ENCODE results near the gene CCR5. TPM values are rescaled to one million over a fixed set of nuclear protein-coding genes. Genes with fewer than 3 reads are reported as not detected.

Gene CCR5
- total and polyA plus RNA-seq, 2 of the 8 experiments (the other 6 are each of a cell fraction or from before 2014, with no cell fraction given) = not detected

DNA sequence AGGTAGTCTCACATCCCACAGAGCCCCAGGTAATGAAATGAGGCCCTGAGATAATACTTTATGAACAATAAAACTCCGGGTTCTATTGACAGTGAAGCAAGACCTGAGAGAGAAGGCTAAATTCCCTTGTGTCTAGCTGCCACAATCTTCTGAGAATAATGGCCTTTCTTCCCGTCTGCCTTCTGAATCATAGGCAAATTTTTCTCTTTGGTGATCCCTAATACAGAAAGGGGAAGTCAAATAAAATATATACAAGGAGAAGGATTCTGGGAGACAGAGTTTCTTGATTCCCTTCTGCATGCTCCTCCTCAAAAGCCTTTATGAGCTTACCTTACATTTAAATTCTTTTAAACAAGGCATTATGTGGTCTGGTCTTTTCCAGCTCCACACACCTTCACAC is 46.7 kb upstream of the CCR5 start:
- Histone ChIP-seq H4K91ac (replicated peaks; ENCODE audit: insufficient read length, low read length) (no peak overlapping the region), H2AFZ (ENCODE audit: low read length) (no peak overlapping the region), H3K4me1 (replicated peaks in 1 of 4; ENCODE audit: control insufficient read depth in 3 of 4, insufficient read depth in 4 of 4, low read length in 3 of 4) (no peaks in the 10 kb centered on the region), H3K4me3 (ENCODE audit: extremely low read depth in 1 of 4, insufficient read depth in 2 of 4, low read depth in 3 of 4, low read length in 4 of 4) (no peak overlapping the region), H3K14ac (ENCODE audit: insufficient read length) (no peak overlapping the region), H3K79me2 (ENCODE audit: control insufficient read depth in 1 of 2, insufficient read depth in 2 of 2, low read length in 2 of 2) (no peaks in the 10 kb centered on the region), H3K56ac (replicated peaks; ENCODE audit: insufficient read length, low read depth, low read length) (no peak overlapping the region), H3K36me3 (ENCODE audit: control insufficient read depth in 2 of 4, insufficient read depth in 4 of 4, low read length in 3 of 4) (no peaks in the 10 kb centered on the region), H2BK5ac (ENCODE audit: low read depth, low read length) (no peak overlapping the region), H2BK20ac (ENCODE audit: low read length) (no peak overlapping the region), H3K23me2 (ENCODE audit: low read depth, low read length) (no peaks in the 10 kb centered on the region), H3K23ac (ENCODE audit: insufficient read length) (no peak overlapping the region), H3K18ac (ENCODE audit: extremely low read depth, low read length) (no peak overlapping the region), H3K27me3 (replicated peaks in 1 of 4; ENCODE audit: control insufficient read depth in 3 of 4, extremely low read depth in 1 of 4, insufficient read depth in 3 of 4, low read length in 3 of 4) (no peaks in the 10 kb centered on the region), H3K9ac (replicated peaks in 1 of 4; ENCODE audit: extremely low read depth in 1 of 4, low read depth in 3 of 4, low read length in 3 of 4) (no peak overlapping the region), H2BK12ac (ENCODE audit: low read depth, low read length) (no peak overlapping the region), H2BK15ac (ENCODE audit: low read length) (no peak overlapping the region), H4K8ac (ENCODE audit: extremely low read depth, insufficient read depth, low read length) (no peak overlapping the region), H2BK120ac (replicated peaks; ENCODE audit: low read depth, low read length) (no peak overlapping the region), H4K20me1 (replicated peaks in 1 of 2; ENCODE audit: control insufficient read depth in 1 of 2, insufficient read depth in 2 of 2, low read length in 2 of 2) (no peaks in the 10 kb centered on the region), H3K27ac (ENCODE audit: low read depth, low read length) (no peak overlapping the region), H2AK5ac (ENCODE audit: low read depth, low read length) (no peak overlapping the region), H3K79me1 (ENCODE audit: low read depth, low read length) (no peaks in the 10 kb centered on the region), H3K9me3 (ENCODE audit: insufficient read depth in 2 of 2, low read depth in 1 of 2, low read length in 1 of 2) (0 out of 4 replicates have a peak, but pooled peaks cover 0 to 4% of the 10 kb centered on the region in 2 experiments), H4K5ac (ENCODE audit: insufficient read length, low read depth, low read length) (no peak overlapping the region), H3K4me2 (ENCODE audit: insufficient read depth in 1 of 2, low read depth in 2 of 2, low read length in 2 of 2) (no peak overlapping the region), H3K4ac (replicated peaks; ENCODE audit: insufficient read length, low read depth, low read length) (no peak overlapping the region)
- TF ChIP-seq TAF7 (optimal IDR thresholded peaks at IDR 0.05; ENCODE audit: borderline replicate concordance, low read depth, low read length) = no peak
- ChIA-PET CTCF (ENCODE audit: partially characterized antibody) (interaction anchor here (1.0 kb wide), 1 partner anchor 126 kb away, joined by 3 read pairs; no protein-coding TSS in a partner anchor), POLR2A (ENCODE audit: partially characterized antibody) (no interaction called here)
- WGBS, 2 experiments (ENCODE audit: extremely low coverage in 1 of 2, insufficient coverage in 1 of 2, insufficient read length in 1 of 2, insufficient replicate concordance in 2 of 2, low coverage in 1 of 2, low lambda C conversion rate in 2 of 2, missing lambda C conversion rate in 1 of 2) = 73% methylated on average over 2 of the region's 2 CpGs; no CpG with 5 or more reads in 1 of the 2 experiments
- DNase-seq (ENCODE audit: low read depth in 1 of 2, low spot score in 2 of 2) (no peak), FAIRE-seq (no peak)
